Activated naive CD4-positive, alpha-beta T cell treated with anti-CD3 and anti-CD28 coated beads, Interleukin-2, amount 10 ng/mL, durations not matched to agents 5 hours and 36 hours (primary cell): ENCODE data around the gene PAIP2B. TPM values are rescaled to one million over a fixed set of nuclear protein-coding genes. Genes with fewer than 3 reads are reported as not detected.

ENCODE experiments used
- total RNA-seq, 2 experiments: library from RNA; stranded (reverse); gene quantifications; one replicate each; pipeline ENCODE4 v1.2.3, GENCODE V29; 2021

Gene PAIP2B
- 1 to 10 TPM; 2.2 to 2.6 TPM for total RNA-seq

GRCh38 chr2:71226965-71227560 lies at the start of gene PAIP2B:
TSS of gene PAIP2B (minus strand) at chr2:71227103. CDS start at chr2:71202589, 24,514 bp downstream.

Other genes with a start within 250 kb of the PAIP2B start
- gene ANKRD53, start 248.5 kb downstream of the PAIP2B start, total RNA-seq, result not detected
- gene TEX261, start 232.2 kb downstream of the PAIP2B start, total RNA-seq, result 10 to 100 TPM; 45.4 to 50.9 TPM
- gene NAGK, start 158.5 kb downstream of the PAIP2B start, total RNA-seq, result 10 to 100 TPM; 83.8 to 87.7 TPM
- 10 to 100 TPM; 14.4 to 16.3 TPM for gene MCEE, start 96.9 kb downstream of the PAIP2B start, total RNA-seq
- gene MPHOSPH10, start 96.5 kb downstream of the PAIP2B start, total RNA-seq, result 10 to 100 TPM; 31.8 to 34.1 TPM
- gene ZNF638, start 104.7 kb upstream of the PAIP2B start, total RNA-seq, result 10 to 100 TPM; 80.3 to 87.2 TPM
- under 1 TPM in 1 of 2 experiments, not detected in 1; 0.12 TPM for gene DYSF, start 226.5 kb upstream of the PAIP2B start, total RNA-seq